A549 (cell line): ENCODE measurements around the gene LECT2. TPM values are rescaled to one million over a fixed set of nuclear protein-coding genes. Genes with fewer than 3 reads are reported as not detected.

Source experiments
- ATAC-seq, 2 experiments: fragments of 200-7000 bp in 1 of 2; fragments of >200 bp in 1 of 2; cut with Nextera tagmentation in 1 of 2; cut with Tn5 transposase in 1 of 2; 3 replicates each; pipeline versions ENCODE4 v1.8.0 to v1.9.1; 2018 to 2020; ENCODE audit warnings: mild to moderate bottlenecking in 1 of 2, moderate library complexity in 1 of 2
- CTCF ChIA-PET: fragments of 300-600 bp; sonication (Branson Sonifier 250); formaldehyde crosslinking; extraction: SDS; loops from one replicate; lab custom pipeline; 2021; ENCODE audit warnings: antibody characterized with exemption, inconsistent platforms; lab: Yijun Ruan, JAX
- POLR2A ChIA-PET: fragments of 350-600 bp; formaldehyde crosslinking; extraction: SDS; loops from one replicate; lab custom pipeline; 2021; ENCODE audit warnings: antibody characterized with exemption, inconsistent platforms; lab: Yijun Ruan, JAX
- DNase-seq, 2 experiments: peaks; one replicate each; pipeline versions ENCODE4 v3.0.0 to v3.0.0-alpha.2; 2011 to 2016; ENCODE audit warnings: low read depth in 1 of 2, low spot score in 1 of 2
- FAIRE-seq: peaks from 2 replicates; lab custom pipeline; 2011; peaks lifted over from hg19 to GRCh38; lab: Jason Lieb, UNC
- H3K27ac ChIP-seq, 2 experiments: fragments of >200 bp; sonication (Bioruptor Twin); formaldehyde crosslinking; 3 replicates each; pipeline ENCODE4 v1.5.1; 2016 to 2017
- H3K4me1 ChIP-seq: fragments of >200 bp; sonication (Bioruptor Twin); formaldehyde crosslinking; 3 replicates; pipeline ENCODE4 v1.6.1; 2016
- H3K4me2 ChIP-seq: fragments of >200 bp; sonication (Bioruptor Twin); formaldehyde crosslinking; 3 replicates; pipeline ENCODE4 v1.6.1; 2016
- H3K4me3 ChIP-seq: fragments of >200 bp; sonication (Bioruptor Twin); formaldehyde crosslinking; 3 replicates; pipeline ENCODE4 v1.5.1; 2016
- H3K9me3 ChIP-seq: fragments of >200 bp; sonication (Bioruptor Twin); formaldehyde crosslinking; 3 replicates; pipeline ENCODE4 v1.6.1; 2016
- ATOH8 ChIP-seq: fragments of 250-450 bp; sonication (Bioruptor Pico); IDR thresholded peaks from 2 replicates; pipeline ENCODE4 v1.5.0; 2020; ENCODE audit warnings: low read depth, mild to moderate bottlenecking, moderate library complexity
- BHLHE40 ChIP-seq: IDR thresholded peaks from 2 replicates; pipeline ENCODE4 v1.6.1; 2012; ENCODE audit warnings: low read depth, low read length, inconsistent platforms
- CBX8 ChIP-seq: fragments of 200-600 bp; sonication (generic); IDR thresholded peaks from 2 replicates; pipeline ENCODE4 v1.6.1; 2016
- ESRRA ChIP-seq: fragments of 150-350 bp; IDR thresholded peaks from 2 replicates; pipeline ENCODE4 v1.6.1; 2014; ENCODE audit warnings: mild to moderate bottlenecking, low read length, borderline replicate concordance
- GATA3 ChIP-seq: IDR thresholded peaks from 2 replicates; pipeline ENCODE4 v1.6.1; 2012; ENCODE audit warnings: borderline replicate concordance
- RAD21 ChIP-seq, 2 experiments: fragments of >200 bp in 1 of 2; sonication (Bioruptor Twin) in 1 of 2; formaldehyde crosslinking in 1 of 2; IDR thresholded peaks in 1 of 2; conservative IDR thresholded peaks in 1 of 2; 2 replicates in 1 of 2; 3 replicates in 1 of 2; pipeline ENCODE4 v1.6.1; 2012 to 2018; ENCODE audit warnings: inconsistent platforms in 1 of 2
- TFCP2L1 ChIP-seq: fragments of 250-450 bp; sonication (Bioruptor Pico); IDR thresholded peaks from 2 replicates; pipeline ENCODE4 v1.5.0; 2021; ENCODE audit warnings: mild to moderate bottlenecking
- whole genome bisulfite sequencing: methylation state at CpG from one replicate; pipeline ENCODE4 v1.1.6; 2017; ENCODE audit errors: missing lambda C conversion rate; 5-methylcytosine and 5-hydroxymethylcytosine counted together
- polyA plus RNA-seq, 4 experiments: library from polyadenylated mRNA; depleted of rRNA in 3 of 4; stranded (reverse); fragments of >200 nt; fragmentation: RNase III in 1 of 4; extraction: RNeasy Plus Mini Kit Qiagen cat#74134 plus additional on column Dnase treatment in 1 of 4; gene quantifications; 2 replicates in 3 of 4; 3 replicates in 1 of 4; pipeline ENCODE4 v1.2.3, GENCODE V29; 2011 to 2017

Gene LECT2
- polyA plus RNA-seq, 2 of the 4 experiments (the other 2 are of a cell fraction), result not detected

- Histone ChIP-seq H3K4me1 (peaks cover 18% of the 10 kb centered on the region), H3K4me2 (no peak overlapping the region), H3K4me3 (no peak overlapping the region), H3K27ac (no peak overlapping the region), H3K9me3 (no peaks in the 10 kb centered on the region)
- FAIRE-seq (no peak), ATAC-seq (no peak), DNase-seq (no peak)
- TF ChIP-seq BHLHE40 (no peak), GATA3 (no peak), RAD21 (conservative IDR thresholded peaks at IDR 0.05 in 1 of 2, IDR thresholded peaks at IDR 0.05 in 1 of 2) (no peak), ATOH8 (CRISPR knock-in tag) (no peak), ESRRA (no peak), TFCP2L1 (CRISPR knock-in tag) (no peak), CBX8 (no peak)
- POLR2A ChIA-PET, result no interaction called here
- CTCF ChIA-PET, result interaction anchor here (0.6 to 3.7 kb wide), 5 partner anchors 10 to 313 kb away, joined by 3 to 15 read pairs (median 4); no protein-coding TSS in a partner anchor
- 73% methylated on average over 6 of the region's 6 CpGs for WGBS
These were observed 56.1 kb downstream of the LECT2 start for GRCh38 chr5:135898651-135899050.

Other genes starting within 250 kb of the LECT2 start
- gene SLC25A48, start 120.3 kb downstream of the LECT2 start, polyA plus RNA-seq (2011; rRNA removed), result not detected in 2 replicates
- gene SLC25A48, start 120.3 kb downstream of the LECT2 start, polyA plus RNA-seq (2017; fragmentation: RNase III; extraction: RNeasy Plus Mini Kit Qiagen cat#74134 plus additional on column Dnase treatment), result 0.18 to 0.30 TPM (median 0.29 TPM) in 3 replicates
- gene IL9, start 59.1 kb downstream of the LECT2 start, polyA plus RNA-seq (2011; rRNA removed), result not detected in 2 replicates
- gene IL9, start 59.1 kb downstream of the LECT2 start, polyA plus RNA-seq (2017; fragmentation: RNase III; extraction: RNeasy Plus Mini Kit Qiagen cat#74134 plus additional on column Dnase treatment), result not detected in 3 replicates
- gene TGFBI, start 74.0 kb upstream of the LECT2 start, polyA plus RNA-seq (2011; rRNA removed), result 1,135 and 1,466 TPM in 2 replicates
- gene TGFBI, start 74.0 kb upstream of the LECT2 start, polyA plus RNA-seq (2017; fragmentation: RNase III; extraction: RNeasy Plus Mini Kit Qiagen cat#74134 plus additional on column Dnase treatment), result 1,411 to 1,859 TPM (median 1,765 TPM) in 3 replicates
- gene SMAD5, start 177.9 kb upstream of the LECT2 start, polyA plus RNA-seq (2011; rRNA removed), result 69.9 and 101 TPM in 2 replicates
- 17.1 to 19.5 TPM (median 18.5 TPM) in 3 replicates for gene SMAD5, start 177.9 kb upstream of the LECT2 start, polyA plus RNA-seq (2017; fragmentation: RNase III; extraction: RNeasy Plus Mini Kit Qiagen cat#74134 plus additional on column Dnase treatment)
- gene SMIM32, start 238.2 kb upstream of the LECT2 start, polyA plus RNA-seq (2011; rRNA removed), result not detected in 2 replicates
- gene SMIM32, start 238.2 kb upstream of the LECT2 start, polyA plus RNA-seq (2017; fragmentation: RNase III; extraction: RNeasy Plus Mini Kit Qiagen cat#74134 plus additional on column Dnase treatment), result not detected in 3 replicates